ENCODE measurements around the gene COL15A1.

COL15A1 gene

GRCh38 chr9:98992107-98992884 lies 48.6 kb downstream of the COL15A1 start:
- Histone ChIP-seq H3K79me2 (ENCODE audit: control insufficient read depth, low read length) (no peaks in the 10 kb centered on the region), H3K9me2 (replicated peaks; ENCODE audit: control insufficient read depth, low read length) (no peaks in the 10 kb centered on the region), H3K4me3 (ENCODE audit: low read length) (no peak overlapping the region), H3K36me3 (ENCODE audit: control insufficient read depth, low read length) (no peaks in the 10 kb centered on the region), H3K27me3 (ENCODE audit: control insufficient read depth, low read length) (peaks cover 11% of the 10 kb centered on the region), H4K20me1 (ENCODE audit: control insufficient read depth, insufficient read depth, low read depth, low read length) (no peaks in the 10 kb centered on the region), H3K4me1 (ENCODE audit: control insufficient read depth, low read length) (peaks cover 13% of the 10 kb centered on the region), H3K27ac (ENCODE audit: low read depth, low read length) (no peak overlapping the region), H3K9me3 (ENCODE audit: control insufficient read depth, insufficient read depth, low read length) (no peaks in the 10 kb centered on the region), H3F3A (ENCODE audit: control insufficient read depth, insufficient read depth) (no peaks in the 10 kb centered on the region), H3K4me2 (ENCODE audit: low read length) (no peak overlapping the region)
- TF ChIP-seq EZH2phosphoT487 (IDR thresholded peaks at IDR 0.05; ENCODE audit: borderline replicate concordance, low read length) (no peak), CTCF (IDR thresholded peaks at IDR 0.05; ENCODE audit: low read depth, low read length, poor library complexity, severe bottlenecking) (no peak)

GRCh38 chr9:98992885-98993569 lies 49.3 kb downstream of the COL15A1 start:
- no peaks in the 10 kb centered on the region for H3K36me3 ChIP-seq (ENCODE audit: control insufficient read depth, low read length)
- H3K4me1 ChIP-seq (ENCODE audit: control insufficient read depth, low read length) = peaks cover 13% of the 10 kb centered on the region
- no peak overlapping the region for H3K4me3 ChIP-seq (ENCODE audit: low read length)
- H3F3A ChIP-seq (ENCODE audit: control insufficient read depth, insufficient read depth) = no peaks in the 10 kb centered on the region
- H3K9me2 ChIP-seq (replicated peaks; ENCODE audit: control insufficient read depth, low read length) = no peaks in the 10 kb centered on the region
- H3K79me2 ChIP-seq (ENCODE audit: control insufficient read depth, low read length) = no peaks in the 10 kb centered on the region
- TF ChIP-seq CTCF (IDR thresholded peaks at IDR 0.05; ENCODE audit: low read depth, low read length, poor library complexity, severe bottlenecking) (no peak), EZH2phosphoT487 (IDR thresholded peaks at IDR 0.05; ENCODE audit: borderline replicate concordance, low read length) (no peak)
- peaks cover 15% of the 10 kb centered on the region for H3K27me3 ChIP-seq (ENCODE audit: control insufficient read depth, low read length)
- H3K9me3 ChIP-seq (ENCODE audit: control insufficient read depth, insufficient read depth, low read length) = no peaks in the 10 kb centered on the region
- H4K20me1 ChIP-seq (ENCODE audit: control insufficient read depth, insufficient read depth, low read depth, low read length) = no peaks in the 10 kb centered on the region
- H3K4me2 ChIP-seq (ENCODE audit: low read length) = no peak overlapping the region
- H3K27ac ChIP-seq (ENCODE audit: low read depth, low read length) = no peak overlapping the region

DNA sequence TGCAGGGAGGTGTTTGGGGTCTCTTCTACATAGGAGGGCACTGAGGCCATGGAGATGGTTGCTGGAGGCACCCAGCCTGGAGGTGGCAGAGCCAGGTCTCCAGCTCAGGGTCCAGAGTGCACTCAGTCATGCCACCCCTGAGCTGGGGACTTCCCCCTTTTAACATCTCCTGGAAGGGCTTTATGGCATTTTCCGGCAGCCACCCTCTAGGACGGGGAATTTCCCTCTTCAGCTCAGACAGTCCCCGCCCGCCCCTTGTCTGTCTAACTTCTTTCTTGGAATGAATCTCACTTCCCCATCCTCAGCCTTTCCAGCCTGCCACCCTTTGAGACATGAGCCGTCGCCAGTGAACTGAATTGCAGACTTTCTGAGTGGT lies 49.9 kb downstream of the COL15A1 start:
- Histone ChIP-seq H4K20me1 (ENCODE audit: control insufficient read depth, insufficient read depth, low read depth, low read length) (no peaks in the 10 kb centered on the region), H3K79me2 (ENCODE audit: control insufficient read depth, low read length) (no peaks in the 10 kb centered on the region), H3K9me2 (replicated peaks; ENCODE audit: control insufficient read depth, low read length) (no peaks in the 10 kb centered on the region), H3K27ac (ENCODE audit: low read depth, low read length) (no peak overlapping the region), H3F3A (ENCODE audit: control insufficient read depth, insufficient read depth) (no peaks in the 10 kb centered on the region), H3K27me3 (ENCODE audit: control insufficient read depth, low read length) (peaks cover 15% of the 10 kb centered on the region), H3K9me3 (ENCODE audit: control insufficient read depth, insufficient read depth, low read length) (no peaks in the 10 kb centered on the region), H3K4me2 (ENCODE audit: low read length) (no peak overlapping the region), H3K4me1 (ENCODE audit: control insufficient read depth, low read length) (peaks cover 13% of the 10 kb centered on the region), H3K4me3 (ENCODE audit: low read length) (no peak overlapping the region), H3K36me3 (ENCODE audit: control insufficient read depth, low read length) (no peaks in the 10 kb centered on the region)
- TF ChIP-seq EZH2phosphoT487 (IDR thresholded peaks at IDR 0.05; ENCODE audit: borderline replicate concordance, low read length) (no peak), CTCF (IDR thresholded peaks at IDR 0.05; ENCODE audit: low read depth, low read length, poor library complexity, severe bottlenecking) (no peak)
